Type B pancreatic cell (in vitro differentiated cells): ENCODE results near the gene GNPDA1. TPM values are rescaled to one million over a fixed set of nuclear protein-coding genes. Genes with fewer than 3 reads are reported as not detected.

ENCODE experiments used
- DNase-seq: peaks from one replicate; pipeline ENCODE4 v3.0.0; 2021; ENCODE audit warnings: mixed read lengths; ENCODE audit not compliant: unreplicated experiment; ENCODE audit errors: extremely low spot score
- H3K27ac Mint-ChIP-seq: 2 replicates; pipeline ENCODE4 v1.8.0; 2021; ENCODE audit warnings: mild to moderate bottlenecking, mixed read lengths
- H3K27me3 Mint-ChIP-seq: 2 replicates; pipeline ENCODE4 v1.8.0; 2021; ENCODE audit warnings: mixed read lengths
- H3K36me3 Mint-ChIP-seq: 2 replicates; pipeline ENCODE4 v1.8.0; 2021; ENCODE audit warnings: mixed read lengths
- H3K4me1 Mint-ChIP-seq: one replicate; pipeline ENCODE4 v1.8.0; 2021; ENCODE audit warnings: mixed read lengths; ENCODE audit not compliant: unreplicated experiment
- H3K4me3 Mint-ChIP-seq: 2 replicates; pipeline ENCODE4 v1.8.0; 2021; ENCODE audit warnings: mild to moderate bottlenecking, mixed read lengths
- H3K9me3 Mint-ChIP-seq: 2 replicates; pipeline ENCODE4 v1.8.0; 2021; ENCODE audit warnings: mixed read lengths
- CTCF ChIP-seq: fragments of 200-600 bp; sonication (generic); conservative IDR thresholded peaks from 2 replicates; pipeline ENCODE4 v1.5.0; 2021; ENCODE audit warnings: antibody characterized with exemption, mild to moderate bottlenecking
- total RNA-seq: library from RNA; stranded (reverse); gene quantifications from 2 replicates; pipeline ENCODE4 v1.2.1, GENCODE V29; 2021; ENCODE audit warnings: low replicate concordance

The GNPDA1 gene
- total RNA-seq, 1 donor from 2014 or later = 50.4 TPM

GRCh38 chr5:141968914-141969608 is 43.8 kb downstream of the GNPDA1 start, which contains the start of gene RNF14:
Gene RNF14, plus strand, starts transcription at chr5:141969105. Its CDS starts 4,484 bp downstream, at chr5:141973589.
- Mint-ChIP-seq H3K27me3 (no peaks in the 10 kb centered on the region), H3K4me1 (peaks cover 13% of the 10 kb centered on the region), H3K9me3 (no peaks in the 10 kb centered on the region), H3K4me3 (peak within 1 kb of the TSS; percentile 98), H3K27ac (peak within 1 kb of the TSS; percentile 97), H3K36me3 (peaks cover 9% of the 10 kb centered on the region)
- TF ChIP-seq CTCF = peak; percentile 98
- DNase-seq = peak; percentile 95

- Mint-ChIP-seq H3K4me1 (peaks cover 13% of the 10 kb centered on the region), H3K9me3 (no peaks in the 10 kb centered on the region), H3K27ac (no peak overlapping the region)
Measured at GRCh38 chr5:141966963-141967333, 45.9 kb downstream of the GNPDA1 start.

GRCh38 chr5:141966275-141966962 is 46.4 kb downstream of the GNPDA1 start:
- DNase-seq = no peak
- H3K4me1 Mint-ChIP-seq = peaks cover 13% of the 10 kb centered on the region
- H3K9me3 Mint-ChIP-seq = no peaks in the 10 kb centered on the region
- H3K27me3 Mint-ChIP-seq = no peaks in the 10 kb centered on the region
- H3K4me3 Mint-ChIP-seq = no peak overlapping the region
- H3K27ac Mint-ChIP-seq = no peak overlapping the region
- no peaks in the 10 kb centered on the region for H3K36me3 Mint-ChIP-seq
- TF ChIP-seq CTCF = no peak

More at GRCh38 chr5:141966963-141967333, 45.9 kb downstream of the GNPDA1 start:
- H3K36me3 Mint-ChIP-seq = no peaks in the 10 kb centered on the region
- TF ChIP-seq CTCF = no peak
- no peaks in the 10 kb centered on the region for H3K27me3 Mint-ChIP-seq
- H3K4me3 Mint-ChIP-seq = no peak overlapping the region
- DNase-seq = no peak

GRCh38 chr5:141965071-141965470 is 47.8 kb downstream of the GNPDA1 start:
- no peaks in the 10 kb centered on the region for H3K36me3 Mint-ChIP-seq
- H3K4me3 Mint-ChIP-seq = no peak overlapping the region
- no peak for DNase-seq
- H3K4me1 Mint-ChIP-seq = peaks cover 16% of the 10 kb centered on the region
- no peak overlapping the region for H3K27ac Mint-ChIP-seq
- H3K27me3 Mint-ChIP-seq = no peaks in the 10 kb centered on the region
- no peaks in the 10 kb centered on the region for H3K9me3 Mint-ChIP-seq
- no peak for TF ChIP-seq CTCF

- no peak overlapping the region for H3K27ac Mint-ChIP-seq
- peaks cover 4% of the 10 kb centered on the region for H3K27me3 Mint-ChIP-seq
- no peaks in the 10 kb centered on the region for H3K36me3 Mint-ChIP-seq
- H3K4me1 Mint-ChIP-seq = peaks cover 10% of the 10 kb centered on the region
- TF ChIP-seq CTCF = no peak
- no peaks in the 10 kb centered on the region for H3K9me3 Mint-ChIP-seq
- DNase-seq = no peak
- H3K4me3 Mint-ChIP-seq = no peak overlapping the region
Measured at GRCh38 chr5:141963701-141964100, 49.1 kb downstream of the GNPDA1 start.
